Stomach (tissue), 9 donors: ENCODE data around the gene SNAP47. TPM values are rescaled to one million over a fixed set of nuclear protein-coding genes. Genes with fewer than 3 reads are reported as not detected.

Experiments
- DNase-seq, 2 donors: peaks; one replicate each; pipeline versions ENCODE4 v3.0.0 to v3.0.0-alpha.2; 2013 to 2019
- H3K27ac ChIP-seq, 5 donors: fragments of 200-600 bp in 4 of 5; sonication (generic) in 4 of 5; one replicate each; pipeline ENCODE4 v1.5.1; 2013 to 2019; ENCODE audit warnings: mild to moderate bottlenecking in 1 of 5, moderate library complexity in 1 of 5
- H3K27me3 ChIP-seq, 3 donors: fragments of 200-600 bp; sonication (generic); one replicate each; pipeline ENCODE4 v1.5.1; 2017 to 2019; ENCODE audit warnings: mixed run types in 1 of 3
- H3K36me3 ChIP-seq, 4 donors: fragments of 200-600 bp; sonication (generic); 1 replicate in 3 of 4; 2 replicates in 1 of 4; pipeline ENCODE4 v1.5.1; 2016 to 2019
- H3K4me1 ChIP-seq, 4 donors: fragments of 200-600 bp; sonication (generic); one replicate each; pipeline ENCODE4 v1.5.1; 2016 to 2019
- H3K4me3 ChIP-seq, 4 donors: fragments of 200-600 bp; sonication (generic) in 3 of 4; one replicate each; pipeline ENCODE4 v1.5.1; 2016 to 2019; ENCODE audit warnings: mild to moderate bottlenecking in 1 of 4
- H3K9me3 ChIP-seq, 4 donors: fragments of 200-600 bp; sonication (generic); one replicate each; pipeline ENCODE4 v1.5.1; 2016 to 2019
- EP300 ChIP-seq: sonication (generic); formaldehyde crosslinking; IDR thresholded peaks from one replicate; pipeline ENCODE4 v1.6.1; 2017; ENCODE audit warnings: antibody characterized with exemption
- POLR2A ChIP-seq, 4 donors: fragments of 450-650 bp; IDR thresholded peaks; one replicate each; pipeline ENCODE4 v1.6.1; 2016; ENCODE audit warnings: antibody characterized with exemption in 4 of 4, control low read depth in 2 of 4, mild to moderate bottlenecking in 1 of 4, moderate library complexity in 1 of 4
- POLR2AphosphoS5 ChIP-seq, 3 donors: sonication (generic); formaldehyde crosslinking; IDR thresholded peaks; one replicate each; pipeline ENCODE4 v1.6.1; 2016; ENCODE audit warnings: antibody characterized with exemption in 3 of 3
- WGBS, 5 donors: extraction: QIAGEN DNeasy Blood & Tissue Kit in 3 of 5; methylation state at CpG; one replicate each; pipeline versions ENCODE4 v1.1.5 to v1.1.7; 2013 to 2018; 5-methylcytosine and 5-hydroxymethylcytosine counted together
- intact Hi-C: fragments of 100-400 bp; cut with DNase I; formaldehyde crosslinking; loops from one replicate; pipeline ENCODE4 v1.15.1; 2023; ENCODE audit warnings: low total_unique reads
- polyA plus RNA-seq, 3 donors: library from polyadenylated mRNA; stranded (reverse); fragments of 200-250 nt; gene quantifications; one replicate each; pipeline ENCODE4 v1.2.3, GENCODE V29; 2013
- total RNA-seq, 5 donors: library from RNA; depleted of rRNA; stranded (reverse); fragments of >200 nt; gene quantifications; one replicate each; pipeline versions ENCODE4 v1.1.0 to v1.2.3, GENCODE V29; 2014 to 2016
- TF ChIP-seq, protein P1 (sequence below), 7 experiments: fragments of 450-650 bp in 4 of 7; fragments of 200-600 bp in 3 of 7; sonication (generic) in 3 of 7; IDR thresholded peaks; one replicate each; pipeline ENCODE4 v1.5.1; 2016 to 2019; ENCODE audit warnings: antibody characterized with exemption in 7 of 7, control low read depth in 2 of 7, mild to moderate bottlenecking in 1 of 7
- donor health status: healthy with polysubstance abuse.
- donor health status: Bipolar disorder and iron deficiency.
- donor health status: healthy.

The SNAP47 gene
- total and polyA plus RNA-seq, 8 donors, result 13.7 to 117 (median 27.3) TPM

DNA sequence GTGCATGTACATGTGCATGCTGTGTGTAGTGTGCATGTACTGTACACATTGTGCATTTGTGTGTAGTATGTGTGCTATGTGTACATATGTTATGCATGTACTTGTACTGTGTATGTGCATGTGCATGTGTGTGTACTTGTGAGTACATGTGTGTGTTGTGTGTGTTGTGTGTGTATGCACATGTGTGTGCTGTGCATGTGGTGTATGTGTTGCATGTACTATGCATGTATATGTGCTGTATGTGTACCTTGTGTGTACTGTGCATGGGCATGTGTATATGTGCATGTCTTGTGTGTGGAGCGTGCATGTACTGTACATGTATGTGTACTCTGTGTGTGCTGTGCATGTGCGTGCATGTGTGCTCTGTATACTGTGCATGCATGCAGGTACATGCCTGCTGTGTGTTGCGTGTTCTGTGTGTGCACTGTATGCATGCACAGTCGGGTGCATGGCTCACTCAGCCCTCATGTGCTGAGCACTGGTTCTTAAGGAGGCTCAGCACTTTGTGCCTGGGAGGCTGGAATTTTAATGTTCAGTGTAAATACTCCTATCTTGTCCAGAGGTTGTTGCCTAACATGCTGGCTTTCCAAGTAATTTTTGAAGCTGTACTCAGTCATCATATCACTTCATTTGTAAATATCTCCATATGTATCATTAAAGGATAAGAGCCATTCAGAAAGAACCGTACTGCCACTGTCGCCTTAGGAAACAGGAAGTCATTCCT is 32.3 kb downstream of the SNAP47 start:
- Histone ChIP-seq H3K36me3 (peaks cover 29 to 85% (median 79%) of the 10 kb centered on the region in 4 donors), H3K27ac (no peak overlapping the region), H3K9me3 (no peaks in the 10 kb centered on the region), H3K4me1 (peaks cover 7 to 39% (median 22%) of the 10 kb centered on the region in 4 donors), H3K4me3 (no peak overlapping the region), H3K27me3 (no peaks in the 10 kb centered on the region)
- intact Hi-C loops, result no loop called here
- DNase-seq, result no peak
- TF ChIP-seq, protein P1, sequence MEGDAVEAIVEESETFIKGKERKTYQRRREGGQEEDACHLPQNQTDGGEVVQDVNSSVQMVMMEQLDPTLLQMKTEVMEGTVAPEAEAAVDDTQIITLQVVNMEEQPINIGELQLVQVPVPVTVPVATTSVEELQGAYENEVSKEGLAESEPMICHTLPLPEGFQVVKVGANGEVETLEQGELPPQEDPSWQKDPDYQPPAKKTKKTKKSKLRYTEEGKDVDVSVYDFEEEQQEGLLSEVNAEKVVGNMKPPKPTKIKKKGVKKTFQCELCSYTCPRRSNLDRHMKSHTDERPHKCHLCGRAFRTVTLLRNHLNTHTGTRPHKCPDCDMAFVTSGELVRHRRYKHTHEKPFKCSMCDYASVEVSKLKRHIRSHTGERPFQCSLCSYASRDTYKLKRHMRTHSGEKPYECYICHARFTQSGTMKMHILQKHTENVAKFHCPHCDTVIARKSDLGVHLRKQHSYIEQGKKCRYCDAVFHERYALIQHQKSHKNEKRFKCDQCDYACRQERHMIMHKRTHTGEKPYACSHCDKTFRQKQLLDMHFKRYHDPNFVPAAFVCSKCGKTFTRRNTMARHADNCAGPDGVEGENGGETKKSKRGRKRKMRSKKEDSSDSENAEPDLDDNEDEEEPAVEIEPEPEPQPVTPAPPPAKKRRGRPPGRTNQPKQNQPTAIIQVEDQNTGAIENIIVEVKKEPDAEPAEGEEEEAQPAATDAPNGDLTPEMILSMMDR (IDR thresholded peaks at IDR 0.05), result no peak
- no peak for TF ChIP-seq POLR2A (IDR thresholded peaks at IDR 0.05)
- WGBS, 5 donors, result 83 to 92% (median 89%) methylated on average over 6 of the region's 6 CpGs

DNA sequence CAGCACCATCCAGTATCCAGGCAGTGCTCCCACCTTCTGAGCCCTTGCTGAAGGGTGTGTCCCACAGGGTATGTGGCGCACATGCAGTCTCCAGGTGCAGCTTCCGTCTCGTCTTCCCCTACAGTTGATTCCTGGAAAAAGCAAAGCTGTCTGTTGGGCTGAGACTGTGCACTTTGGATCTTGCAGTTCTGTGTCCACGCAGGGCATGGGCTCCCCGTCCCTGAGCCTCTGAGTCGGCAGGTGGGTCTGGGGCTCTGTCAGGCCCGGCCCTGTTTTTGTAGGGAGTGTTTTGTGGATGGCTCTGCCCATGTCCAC is 32.8 kb downstream of the SNAP47 start:
- 87 to 94% (median 91%) methylated on average over 7 of the region's 7 CpGs for WGBS, 5 donors
- intact Hi-C loops, result no loop called here
- Histone ChIP-seq H3K36me3 (peaks cover 29 to 88% (median 79%) of the 10 kb centered on the region in 4 donors), H3K9me3 (no peaks in the 10 kb centered on the region), H3K27ac (no peak overlapping the region), H3K4me3 (no peak overlapping the region), H3K4me1 (peaks cover 2 to 34% (median 17%) of the 10 kb centered on the region in 4 donors), H3K27me3 (no peaks in the 10 kb centered on the region)
- TF ChIP-seq, protein P1 (IDR thresholded peaks at IDR 0.05), result no peak
- TF ChIP-seq POLR2A (IDR thresholded peaks at IDR 0.05) (no peak), EP300 (no peak), POLR2AphosphoS5 (IDR thresholded peaks at IDR 0.05) (no peak)
- DNase-seq, result no peak

DNA sequence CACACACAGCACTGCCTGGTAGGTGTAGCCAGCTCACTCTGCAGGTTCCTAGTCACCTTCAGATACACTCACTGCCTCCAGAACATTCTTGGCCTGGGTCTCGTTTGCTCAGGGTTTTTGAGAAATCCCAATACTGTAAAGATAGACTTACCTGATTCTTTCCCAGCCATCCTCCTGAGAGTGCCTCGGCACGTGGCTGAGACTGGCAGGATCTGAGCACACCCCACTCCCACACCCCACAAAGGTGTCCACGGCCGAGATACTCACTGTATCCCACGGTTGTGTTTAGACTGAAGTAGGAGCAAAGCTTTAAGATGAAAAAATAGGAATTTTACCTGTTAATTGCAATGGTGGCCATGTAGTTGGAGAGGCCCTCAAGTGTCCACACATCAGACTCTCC is 33.4 kb downstream of the SNAP47 start:
- TF ChIP-seq POLR2A (IDR thresholded peaks at IDR 0.05) (no peak), EP300 (no peak), POLR2AphosphoS5 (IDR thresholded peaks at IDR 0.05) (no peak)
- TF ChIP-seq, protein P1 (IDR thresholded peaks at IDR 0.05), result no peak
- peaks cover 0 to 29% (median 12%) of the 10 kb centered on the region in 4 donors for H3K4me1 ChIP-seq
- intact Hi-C loops, result no loop called here
- no peaks in the 10 kb centered on the region for H3K27me3 ChIP-seq
- DNase-seq, result no peak
- no peak overlapping the region for H3K4me3 ChIP-seq
- H3K9me3 ChIP-seq, result no peaks in the 10 kb centered on the region
- no peak overlapping the region for H3K27ac ChIP-seq
- H3K36me3 ChIP-seq, result peaks cover 29 to 89% (median 78%) of the 10 kb centered on the region in 4 donors
- WGBS, 5 donors, result 84 to 96% (median 94%) methylated on average over 6 of the region's 6 CpGs

DNA sequence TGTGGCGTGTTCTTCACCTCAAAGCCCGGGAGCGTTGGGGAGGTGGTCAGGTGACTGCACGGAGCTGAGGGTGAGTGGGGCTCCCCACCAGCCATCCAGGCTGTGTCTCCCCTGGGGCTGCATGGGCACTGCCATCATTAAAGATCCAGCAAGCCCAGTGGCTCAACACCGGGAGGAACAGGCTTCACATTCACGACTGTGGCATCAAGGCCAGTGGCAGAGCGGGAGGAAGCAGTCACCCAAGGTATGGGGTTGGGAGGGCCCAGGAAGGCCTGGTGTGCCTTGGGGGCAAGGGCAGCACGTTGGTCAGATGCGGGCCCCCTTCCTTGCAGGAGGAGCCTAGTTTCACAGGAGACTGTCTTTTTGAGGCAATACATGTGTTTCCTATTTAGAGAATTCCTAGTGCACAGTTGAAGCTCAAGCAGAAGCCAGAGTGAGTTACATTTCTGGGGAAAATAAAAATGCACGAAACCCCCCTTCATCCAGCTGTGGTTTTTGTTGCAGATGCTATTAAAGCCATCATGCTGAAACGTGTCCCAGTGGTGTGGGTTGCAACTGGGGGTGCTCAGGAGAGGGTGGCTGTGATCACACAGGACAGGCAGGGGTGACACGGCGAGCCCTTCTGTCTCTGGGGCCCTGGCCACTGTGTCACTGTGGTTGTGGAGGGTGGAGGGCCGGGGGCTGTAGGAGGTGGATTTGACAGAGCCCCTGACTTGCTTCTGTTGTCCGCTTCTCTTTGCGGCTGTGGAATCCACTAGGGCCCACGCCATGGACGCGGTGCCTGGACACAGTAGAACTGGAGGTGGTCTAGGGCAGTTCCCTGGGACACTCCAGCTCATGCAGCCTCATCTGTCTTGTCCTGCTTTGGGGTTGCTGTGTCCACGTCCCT is 34.1 kb downstream of the SNAP47 start:
- Histone ChIP-seq H3K4me3 (no peak overlapping the region), H3K9me3 (no peaks in the 10 kb centered on the region), H3K27ac (no peak overlapping the region), H3K4me1 (peaks cover 0 to 24% (median 9%) of the 10 kb centered on the region in 4 donors), H3K36me3 (peaks cover 29 to 87% (median 74%) of the 10 kb centered on the region in 4 donors), H3K27me3 (no peaks in the 10 kb centered on the region)
- no peak for DNase-seq
- WGBS, 5 donors, result 92 to 95% (median 94%) methylated on average over 18 to 20 of the region's 20 CpGs
- intact Hi-C loops, result no loop called here
- TF ChIP-seq, protein P1 (IDR thresholded peaks at IDR 0.05), result no peak
- TF ChIP-seq POLR2A (IDR thresholded peaks at IDR 0.05), result no peak
- no peak for TF ChIP-seq POLR2AphosphoS5 (IDR thresholded peaks at IDR 0.05)
- no peak for TF ChIP-seq EP300
